Liver (tissue), 9 donors: Measurements from ENCODE around the gene ZFYVE1. TPM values are rescaled to one million over a fixed set of nuclear protein-coding genes. Genes with fewer than 3 reads are reported as not detected.

Experiments
- DNase-seq: peaks from one replicate; pipeline ENCODE4 v3.0.0-alpha.2; 2017; ENCODE audit warnings: low spot score
- H3K27ac ChIP-seq, 2 donors: one replicate each; pipeline ENCODE4 v1.7.0; 2013; ENCODE audit warnings: inconsistent platforms in 2 of 2, low read length in 2 of 2, control low read depth in 1 of 2, low read depth in 1 of 2, mild to moderate bottlenecking in 1 of 2
- H3K27me3 ChIP-seq, 4 donors: one replicate each; pipeline versions ENCODE4 v1.6.1 to v1.7.0; 2013; ENCODE audit warnings: low read length in 3 of 4, inconsistent platforms in 1 of 4, mild to moderate bottlenecking in 1 of 4, moderate library complexity in 1 of 4; ENCODE audit not compliant: control insufficient read depth in 4 of 4, insufficient read depth in 4 of 4
- H3K36me3 ChIP-seq, 4 donors: one replicate each; pipeline versions ENCODE4 v1.6.1 to v1.7.0; 2013; ENCODE audit warnings: low read length in 3 of 4, mild to moderate bottlenecking in 3 of 4, low read depth in 1 of 4, moderate library complexity in 1 of 4; ENCODE audit not compliant: control insufficient read depth in 4 of 4, insufficient read depth in 3 of 4
- H3K4me1 ChIP-seq, 4 donors: one replicate each; pipeline versions ENCODE4 v1.6.1 to v1.7.0; 2013; ENCODE audit warnings: low read length in 3 of 4, mild to moderate bottlenecking in 3 of 4, moderate library complexity in 1 of 4; ENCODE audit not compliant: control insufficient read depth in 4 of 4, insufficient read depth in 4 of 4
- H3K4me3 ChIP-seq, 3 donors: one replicate each; pipeline versions ENCODE4 v1.6.1 to v1.7.0; 2013; ENCODE audit warnings: low read length in 3 of 3, control low read depth in 1 of 3, low read depth in 1 of 3, mild to moderate bottlenecking in 1 of 3
- H3K9ac ChIP-seq, 2 donors: one replicate each; pipeline ENCODE4 v1.7.0; 2013; ENCODE audit warnings: low read length in 2 of 2, mild to moderate bottlenecking in 2 of 2, moderate library complexity in 2 of 2, control low read depth in 1 of 2, low read depth in 1 of 2
- H3K9me3 ChIP-seq, 4 donors: one replicate each; pipeline versions ENCODE4 v1.6.1 to v1.7.0; 2013; ENCODE audit warnings: low read length in 3 of 4; ENCODE audit not compliant: control insufficient read depth in 4 of 4
- EGR1 ChIP-seq, 2 donors: IDR thresholded peaks; 2 replicates each; pipeline ENCODE4 v1.6.1; 2016 to 2018; ENCODE audit warnings: antibody characterized with exemption in 2 of 2, low read depth in 2 of 2
- FOXA1 ChIP-seq: IDR thresholded peaks from 2 replicates; pipeline ENCODE4 v1.6.1; 2016; ENCODE audit warnings: antibody characterized with exemption
- FOXA2 ChIP-seq: IDR thresholded peaks from 2 replicates; pipeline ENCODE4 v1.6.1; 2016; ENCODE audit warnings: antibody characterized with exemption
- GABPA ChIP-seq, 2 donors: IDR thresholded peaks in 1 of 2; conservative IDR thresholded peaks in 1 of 2; 2 replicates each; pipeline ENCODE4 v1.6.1; 2016; ENCODE audit warnings: antibody characterized with exemption in 2 of 2, mild to moderate bottlenecking in 1 of 2, moderate library complexity in 1 of 2
- HNF4A ChIP-seq, 2 donors: conservative IDR thresholded peaks; 2 replicates each; pipeline ENCODE4 v1.6.1; 2016; ENCODE audit warnings: antibody characterized with exemption in 2 of 2, mild to moderate bottlenecking in 2 of 2
- HNF4G ChIP-seq: IDR thresholded peaks from 2 replicates; pipeline ENCODE4 v1.6.1; 2016; ENCODE audit warnings: antibody characterized with exemption
- JUND ChIP-seq, 2 donors: IDR thresholded peaks; 2 replicates each; pipeline ENCODE4 v1.6.1; 2016; ENCODE audit warnings: antibody characterized with exemption in 2 of 2
- NR2F2 ChIP-seq: IDR thresholded peaks from 2 replicates; pipeline ENCODE4 v1.6.1; 2016; ENCODE audit warnings: antibody characterized with exemption
- RAD21 ChIP-seq, 2 donors: IDR thresholded peaks; 2 replicates each; pipeline ENCODE4 v1.6.1; 2016; ENCODE audit warnings: antibody characterized with exemption in 2 of 2, mild to moderate bottlenecking in 2 of 2
- REST ChIP-seq: IDR thresholded peaks from 2 replicates; pipeline ENCODE4 v1.6.1; 2016; ENCODE audit warnings: antibody characterized with exemption, mild to moderate bottlenecking
- RXRA ChIP-seq, 2 donors: IDR thresholded peaks; 2 replicates each; pipeline ENCODE4 v1.6.1; 2017 to 2018; ENCODE audit warnings: antibody characterized with exemption in 2 of 2, mild to moderate bottlenecking in 1 of 2
- SP1 ChIP-seq: IDR thresholded peaks from 2 replicates; pipeline ENCODE4 v1.6.1; 2018; ENCODE audit warnings: antibody characterized with exemption, mild to moderate bottlenecking
- YY1 ChIP-seq: IDR thresholded peaks from 2 replicates; pipeline ENCODE4 v1.6.1; 2016; ENCODE audit warnings: antibody characterized with exemption, mild to moderate bottlenecking
- ZBTB33 ChIP-seq: IDR thresholded peaks from 2 replicates; pipeline ENCODE4 v1.6.1; 2016; ENCODE audit warnings: antibody characterized with exemption
- WGBS: extraction: QIAGEN DNeasy Blood & Tissue Kit; methylation state at CpG from one replicate; pipeline ENCODE4 v1.1.7; 2013; 5-methylcytosine and 5-hydroxymethylcytosine counted together
- polyA plus RNA-seq, 2 donors: library from polyadenylated mRNA; stranded (reverse) in 1 of 2; unstranded in 1 of 2; fragments of 200-250 nt in 1 of 2; fragments of >200 nt in 1 of 2; fragmentation: Nextera tagmentation in 1 of 2; extraction: Ambion mirVana in 1 of 2; gene quantifications; one replicate each; pipeline versions ENCODE4 v1.2.1 to v1.2.3, GENCODE V29; 2013 to 2015
- total RNA-seq, 2 donors: library from RNA; depleted of rRNA; stranded (reverse); fragments of >200 nt; gene quantifications; one replicate each; pipeline ENCODE4 v1.2.3, GENCODE V29; 2014
- TF ChIP-seq, protein P1 (sequence below): fragments of 150-350 bp; IDR thresholded peaks from 2 replicates; pipeline ENCODE4 v1.5.1; 2017; ENCODE audit warnings: improper control_type of control experiment, low read depth, low read length; ENCODE audit not compliant: missing input control
- TF ChIP-seq, protein P2 (sequence below): IDR thresholded peaks from 2 replicates; pipeline ENCODE4 v1.6.1; 2016; ENCODE audit warnings: antibody characterized with exemption
- TF ChIP-seq, protein P3 (sequence below): IDR thresholded peaks from 2 replicates; pipeline ENCODE4 v1.6.1; 2016; ENCODE audit warnings: antibody characterized with exemption
- donor health status: healthy.
- donor health status: healthy.
- donor health status: healthy.
- donor health status: healthy.
- donor health status: healthy.

Gene ZFYVE1
- total and polyA plus RNA-seq, 4 donors = 5.8 to 13.5 (median 7.9) TPM

GRCh38 chr14:73003681-73004080 is 23.2 kb downstream of the ZFYVE1 start:
- WGBS = 96% methylated on average over 6 of the region's 6 CpGs
- Histone ChIP-seq H3K4me3 (no peak overlapping the region), H3K4me1 (peaks cover 0 to 7% (median 5%) of the 10 kb centered on the region in 4 donors), H3K27me3 (no peaks in the 10 kb centered on the region), H3K9ac (no peak overlapping the region), H3K36me3 (peaks cover 2 to 10% (median 5%) of the 10 kb centered on the region in 4 donors), H3K9me3 (no peaks in the 10 kb centered on the region), H3K27ac (no peak overlapping the region)
- TF ChIP-seq, protein P1, sequence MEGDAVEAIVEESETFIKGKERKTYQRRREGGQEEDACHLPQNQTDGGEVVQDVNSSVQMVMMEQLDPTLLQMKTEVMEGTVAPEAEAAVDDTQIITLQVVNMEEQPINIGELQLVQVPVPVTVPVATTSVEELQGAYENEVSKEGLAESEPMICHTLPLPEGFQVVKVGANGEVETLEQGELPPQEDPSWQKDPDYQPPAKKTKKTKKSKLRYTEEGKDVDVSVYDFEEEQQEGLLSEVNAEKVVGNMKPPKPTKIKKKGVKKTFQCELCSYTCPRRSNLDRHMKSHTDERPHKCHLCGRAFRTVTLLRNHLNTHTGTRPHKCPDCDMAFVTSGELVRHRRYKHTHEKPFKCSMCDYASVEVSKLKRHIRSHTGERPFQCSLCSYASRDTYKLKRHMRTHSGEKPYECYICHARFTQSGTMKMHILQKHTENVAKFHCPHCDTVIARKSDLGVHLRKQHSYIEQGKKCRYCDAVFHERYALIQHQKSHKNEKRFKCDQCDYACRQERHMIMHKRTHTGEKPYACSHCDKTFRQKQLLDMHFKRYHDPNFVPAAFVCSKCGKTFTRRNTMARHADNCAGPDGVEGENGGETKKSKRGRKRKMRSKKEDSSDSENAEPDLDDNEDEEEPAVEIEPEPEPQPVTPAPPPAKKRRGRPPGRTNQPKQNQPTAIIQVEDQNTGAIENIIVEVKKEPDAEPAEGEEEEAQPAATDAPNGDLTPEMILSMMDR = no peak
- TF ChIP-seq GABPA (IDR thresholded peaks at IDR 0.05 in 1 of 2, conservative IDR thresholded peaks at IDR 0.05 in 1 of 2) = no peak
- no peak for TF ChIP-seq HNF4G
- no peak for TF ChIP-seq JUND (IDR thresholded peaks at IDR 0.05)
- TF ChIP-seq RAD21 (IDR thresholded peaks at IDR 0.05) = no peak
- TF ChIP-seq FOXA1 = no peak
- no peak for TF ChIP-seq FOXA2
- TF ChIP-seq HNF4A (conservative IDR thresholded peaks at IDR 0.05) = no peak
- no peak for TF ChIP-seq RXRA (IDR thresholded peaks at IDR 0.05)
- TF ChIP-seq NR2F2 = no peak
- no peak for TF ChIP-seq EGR1 (IDR thresholded peaks at IDR 0.05; ENCODE audit: low read depth in 2 of 2)
- TF ChIP-seq, protein P2, sequence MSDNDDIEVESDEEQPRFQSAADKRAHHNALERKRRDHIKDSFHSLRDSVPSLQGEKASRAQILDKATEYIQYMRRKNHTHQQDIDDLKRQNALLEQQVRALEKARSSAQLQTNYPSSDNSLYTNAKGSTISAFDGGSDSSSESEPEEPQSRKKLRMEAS = no peak
- no peak for TF ChIP-seq ZBTB33
- TF ChIP-seq, protein P3, sequence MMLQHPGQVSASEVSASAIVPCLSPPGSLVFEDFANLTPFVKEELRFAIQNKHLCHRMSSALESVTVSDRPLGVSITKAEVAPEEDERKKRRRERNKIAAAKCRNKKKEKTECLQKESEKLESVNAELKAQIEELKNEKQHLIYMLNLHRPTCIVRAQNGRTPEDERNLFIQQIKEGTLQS = no peak
- TF ChIP-seq YY1 = no peak
- TF ChIP-seq SP1 = no peak
- no peak for TF ChIP-seq REST
- DNase-seq = peak; percentile 73

GRCh38 chr14:73000073-73000472 is 26.8 kb downstream of the ZFYVE1 start:
- 92% methylated on average over 2 of the region's 2 CpGs for whole genome bisulfite sequencing
- Histone ChIP-seq H3K9ac (no peak overlapping the region), H3K27me3 (no peaks in the 10 kb centered on the region), H3K4me1 (no peaks in the 10 kb centered on the region), H3K27ac (no peak overlapping the region), H3K9me3 (no peaks in the 10 kb centered on the region), H3K4me3 (no peak overlapping the region), H3K36me3 (peaks cover 2 to 32% (median 27%) of the 10 kb centered on the region in 4 donors)
- DNase-seq = no peak
- TF ChIP-seq YY1 (no peak), HNF4A (conservative IDR thresholded peaks at IDR 0.05) (no peak), NR2F2 (no peak), EGR1 (IDR thresholded peaks at IDR 0.05; ENCODE audit: low read depth in 2 of 2) (no peak), RAD21 (IDR thresholded peaks at IDR 0.05) (no peak), FOXA2 (no peak), FOXA1 (no peak)
- TF ChIP-seq, protein P1 = no peak
